ENCODE results near the gene RUFY3.

GRCh38 chr4:70765368-70765767, 43.6 kb downstream of the RUFY3 start:
- TF ChIP-seq CTCF (IDR thresholded peaks at IDR 0.05) (no peak), TCF7L2 (IDR thresholded peaks at IDR 0.05; ENCODE audit: low read depth, low read length) (no peak), POLR2AphosphoS5 (IDR thresholded peaks at IDR 0.05; ENCODE audit: low read depth, low read length) (no peak)

Measured in Panc1 (cell line).